NCI-H526 treated with DMSO at 0.1 percent for 48 hours (cell line): ENCODE measurements around the gene SP1.
"Not testable (repeated sequence)": the region's sequence is repeated elsewhere in the genome, so short reads cannot be mapped to it uniquely, and the experiment has no call there.

Experiments used
- DNase-seq: peaks from one replicate; lab custom pipeline; 2025; lab: John Stamatoyannopoulos, UW

The SP1 gene

GRCh38 chr12:53361638-53362037 lies 18.3 kb upstream of the SP1 start:
- not testable (repeated sequence) for DNase-seq

- DNase-seq, result no peak
Observed at GRCh38 chr12:53365245-53365904, 14.6 kb upstream of the SP1 start.

- DNase-seq, result not testable (repeated sequence)
Observed at GRCh38 chr12:53373554-53374133, 6.3 kb upstream of the SP1 start.

- DNase-seq, result not testable (repeated sequence)
Observed at GRCh38 chr12:53374277-53374676, 5.7 kb upstream of the SP1 start.

- no peak for DNase-seq
Observed at GRCh38 chr12:53376747-53377146, 3.2 kb upstream of the SP1 start.

- DNase-seq, result no peak
Observed at GRCh38 chr12:53378222-53378621, 1.8 kb upstream of the SP1 start.

GRCh38 chr12:53378724-53379388 lies 1.1 kb upstream of the SP1 start:
- DNase-seq, result no peak

- DNase-seq, result peak; percentile 100
Observed at GRCh38 chr12:53379389-53380103, 430 bp upstream of the SP1 start.

- DNase-seq, result no peak
Observed at GRCh38 chr12:53380794-53381730, 1.1 kb downstream of the SP1 start.

GRCh38 chr12:53381731-53382630 lies 2.0 kb downstream of the SP1 start:
- no peak for DNase-seq

- DNase-seq, result no peak
Observed at GRCh38 chr12:53383258-53383657, 3.3 kb downstream of the SP1 start.

- not testable (repeated sequence) for DNase-seq
Observed at GRCh38 chr12:53386381-53386780, 6.4 kb downstream of the SP1 start.

- DNase-seq, result no peak
Observed at GRCh38 chr12:53388932-53389331, 9.0 kb downstream of the SP1 start.

- DNase-seq, result no peak
Observed at GRCh38 chr12:53389702-53390101, 9.7 kb downstream of the SP1 start.

GRCh38 chr12:53391724-53392123 lies 11.7 kb downstream of the SP1 start:
- DNase-seq, result no peak

GRCh38 chr12:53399896-53400295 lies 19.9 kb downstream of the SP1 start:
- DNase-seq, result no peak

- DNase-seq, result not testable (repeated sequence)
Observed at GRCh38 chr12:53402351-53402750, 22.4 kb downstream of the SP1 start.

GRCh38 chr12:53402871-53403270 lies 22.9 kb downstream of the SP1 start:
- no peak for DNase-seq

GRCh38 chr12:53410951-53411350 lies 31.0 kb downstream of the SP1 start:
- no peak for DNase-seq

- no peak for DNase-seq
Observed at GRCh38 chr12:53413485-53414204, 33.7 kb downstream of the SP1 start.
